Kidney epithelial cell (primary cell): Measurements from ENCODE around the gene EXOC3L2. TPM values are rescaled to one million over a fixed set of nuclear protein-coding genes. Genes with fewer than 3 reads are reported as not detected.
"Not testable (repeated sequence)": the region's sequence is repeated elsewhere in the genome, so short reads cannot be mapped to it uniquely, and the experiment has no call there.

Experiments
- DNase-seq: peaks from one replicate; pipeline ENCODE4 v3.0.0-alpha.2; 2010; ENCODE audit warnings: low read depth
- H3K27me3 ChIP-seq: 2 replicates; pipeline ENCODE4 v1.6.0; 2011; ENCODE audit warnings: low read length; ENCODE audit not compliant: control insufficient read depth, insufficient read depth
- H3K36me3 ChIP-seq: 2 replicates; pipeline ENCODE4 v1.5.1; 2011; ENCODE audit warnings: low read length; ENCODE audit not compliant: control insufficient read depth, insufficient read depth
- H3K4me3 ChIP-seq: 2 replicates; pipeline ENCODE4 v1.5.1; 2011; ENCODE audit warnings: low read depth, mild to moderate bottlenecking, control low read depth, low read length
- CTCF ChIP-seq: IDR thresholded peaks from 2 replicates; pipeline ENCODE4 v1.5.1; 2011; ENCODE audit warnings: mild to moderate bottlenecking, moderate library complexity, low read length, control low read depth, inconsistent platforms; ENCODE audit not compliant: insufficient read depth, poor library complexity, severe bottlenecking
- total RNA-seq: library from RNA; depleted of rRNA; stranded (reverse); fragments of >200 nt; gene quantifications from 2 replicates; pipeline ENCODE4 v1.2.3, GENCODE V29; 2015

Gene EXOC3L2
- total RNA-seq, 1 donor from 2014 or later: not detected

DNA sequence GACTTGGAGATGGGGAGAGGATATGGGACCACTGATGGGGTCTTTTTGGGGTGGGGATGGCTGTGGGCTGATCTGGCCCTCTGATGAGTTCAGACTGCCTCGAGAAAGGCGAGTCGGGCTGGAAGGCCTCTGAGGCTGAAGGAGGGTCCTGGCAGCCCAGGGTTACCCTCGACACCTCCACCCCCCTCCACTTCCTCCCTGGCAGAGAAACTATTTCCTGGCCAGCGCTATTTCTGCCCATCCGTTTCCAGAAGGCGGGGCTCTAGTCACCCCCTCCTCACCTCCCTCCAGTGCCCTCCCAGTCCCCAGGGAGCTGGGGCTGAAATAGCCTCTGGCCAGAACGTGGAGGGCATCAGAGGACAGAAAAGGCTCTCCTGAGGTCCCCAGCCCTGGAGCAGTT, 9.7 kb downstream of the EXOC3L2 start:
- TF ChIP-seq CTCF: no peak
- H3K4me3 ChIP-seq: no peak overlapping the region
- no peaks in the 10 kb centered on the region for H3K36me3 ChIP-seq
- H3K27me3 ChIP-seq: peaks cover 42% of the 10 kb centered on the region
- DNase-seq: no peak

- DNase-seq: no peak
- Histone ChIP-seq H3K4me3 (no peak overlapping the region), H3K27me3 (peaks cover 42% of the 10 kb centered on the region), H3K36me3 (no peaks in the 10 kb centered on the region)
- no peak for TF ChIP-seq CTCF
Observed at GRCh38 chr19:45234089-45234869, 10.9 kb downstream of the EXOC3L2 start.

DNA sequence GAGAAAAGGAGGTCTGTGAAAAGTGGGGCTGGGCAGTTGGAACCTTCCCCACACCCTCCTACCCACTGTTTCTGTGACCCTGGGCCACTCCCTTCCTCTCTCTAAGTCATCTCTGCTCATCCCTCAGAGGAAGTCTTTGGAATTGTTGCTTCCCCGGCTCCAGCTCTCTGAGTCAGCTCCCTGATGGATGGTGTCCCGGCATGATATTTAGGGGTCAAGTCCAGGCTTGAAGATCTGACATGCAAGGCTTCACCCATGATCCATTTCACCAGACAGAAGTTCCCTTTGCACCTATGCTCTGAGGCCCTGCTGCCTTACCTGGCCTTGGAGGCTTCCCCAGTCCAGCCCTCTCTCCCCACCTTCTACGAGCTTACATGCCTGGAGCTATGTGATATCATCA, 13.3 kb downstream of the EXOC3L2 start:
- TF ChIP-seq CTCF: no peak
- H3K36me3 ChIP-seq: no peaks in the 10 kb centered on the region
- DNase-seq: no peak
- peaks cover 43% of the 10 kb centered on the region for H3K27me3 ChIP-seq
- H3K4me3 ChIP-seq: no peak overlapping the region

DNA sequence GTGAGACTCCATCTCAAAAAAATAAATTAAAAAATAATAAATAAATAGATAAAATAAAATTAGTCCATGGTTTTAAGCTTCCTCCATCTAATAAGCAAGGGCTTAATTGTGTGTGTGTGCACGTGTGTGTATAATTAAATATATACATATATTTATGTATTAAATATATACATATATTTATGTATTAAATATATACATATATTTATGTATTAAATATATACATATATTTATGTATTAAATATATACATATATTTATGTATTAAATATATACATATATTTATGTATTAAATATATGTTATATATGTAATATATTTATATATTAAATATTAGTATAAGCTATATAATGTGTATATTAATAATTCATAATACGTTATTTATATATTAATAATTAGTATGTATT, 16.2 kb downstream of the EXOC3L2 start:
- H3K27me3 ChIP-seq: peaks cover 25% of the 10 kb centered on the region
- not testable (repeated sequence) for H3K4me3 ChIP-seq, DNase-seq, H3K36me3 ChIP-seq

DNA sequence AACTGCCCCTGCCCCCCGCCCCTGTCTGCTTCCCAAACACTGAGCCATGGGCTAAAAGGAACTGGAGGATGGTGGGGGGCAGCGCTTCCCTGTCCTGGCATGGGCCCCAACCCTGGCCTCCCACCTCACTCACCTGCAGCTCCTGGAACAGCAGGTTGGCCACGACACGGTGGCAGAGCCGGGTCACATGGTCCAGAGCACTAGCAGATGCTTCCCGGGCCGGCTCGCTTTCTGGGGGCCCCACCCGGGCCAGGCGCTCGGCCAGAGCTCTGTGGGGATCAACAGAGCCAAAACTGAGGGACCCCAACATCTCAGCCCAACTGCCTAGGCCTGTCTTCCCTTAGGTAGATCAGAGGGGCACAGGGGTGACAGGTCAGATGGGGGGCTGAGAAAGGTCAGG, 20.6 kb downstream of the EXOC3L2 start:
- H3K4me3 ChIP-seq: no peak overlapping the region
- no peaks in the 10 kb centered on the region for H3K36me3 ChIP-seq
- H3K27me3 ChIP-seq: peaks cover 28% of the 10 kb centered on the region
- TF ChIP-seq CTCF: no peak
- no peak for DNase-seq

GRCh38 chr19:45223879-45224278, 21.3 kb downstream of the EXOC3L2 start:
- Histone ChIP-seq H3K36me3 (no peaks in the 10 kb centered on the region), H3K27me3 (peaks cover 30% of the 10 kb centered on the region), H3K4me3 (no peak overlapping the region)
- TF ChIP-seq CTCF: no peak
- no peak for DNase-seq
